Right cardiac atrium (tissue), 5 donors: ENCODE measurements around the gene SUGP1. TPM values are rescaled to one million over a fixed set of nuclear protein-coding genes. Genes with fewer than 3 reads are reported as not detected.

Experiments
- ATAC-seq, 2 donors: fragments of 200-7000 bp; cut with Tn5 transposase; one replicate each; pipeline versions ENCODE4 v1.8.0 to v1.9.1; 2020; ENCODE audit warnings: moderate library complexity in 2 of 2, mild to moderate bottlenecking in 1 of 2
- DNase-seq, 3 donors: peaks; one replicate each; pipeline ENCODE4 v3.0.0-alpha.2; 2020
- H3K27ac ChIP-seq: one replicate; pipeline ENCODE4 v1.5.1; 2013; ENCODE audit warnings: mild to moderate bottlenecking, low read length, control low read depth, moderate library complexity
- H3K27me3 ChIP-seq: one replicate; pipeline ENCODE4 v1.6.1; 2013; ENCODE audit not compliant: control insufficient read depth, insufficient read depth
- H3K4me1 ChIP-seq: one replicate; pipeline ENCODE4 v1.6.1; 2013; ENCODE audit warnings: low read length; ENCODE audit not compliant: control insufficient read depth, insufficient read depth
- H3K4me3 ChIP-seq: one replicate; pipeline ENCODE4 v1.5.1; 2013; ENCODE audit warnings: low read length, control low read depth
- H3K9me3 ChIP-seq: one replicate; pipeline ENCODE4 v1.6.1; 2013; ENCODE audit warnings: low read length; ENCODE audit not compliant: control insufficient read depth
- WGBS: extraction: QIAGEN DNeasy Blood & Tissue Kit; methylation state at CpG from one replicate; pipeline ENCODE4 v1.1.7; 2013; 5-methylcytosine and 5-hydroxymethylcytosine counted together
- intact Hi-C, 4 donors: fragments of 100-400 bp; cut with DNase I; formaldehyde crosslinking; loops; one replicate each; pipeline versions ENCODE4 v1.11.0 to v1.14.0; 2022 to 2023
- polyA plus RNA-seq: library from polyadenylated mRNA; stranded (reverse); fragments of 200-250 nt; gene quantifications from one replicate; pipeline ENCODE4 v1.2.3, GENCODE V29; 2013
- total RNA-seq, 4 donors: library from RNA; stranded (reverse); fragmentation: NEBNext Ultra II Directional; extraction: Animal tissue kit (Norgen Biotek cat#: 25700); gene quantifications; one replicate each; pipeline ENCODE4 v1.2.1, GENCODE V29; 2021
- donor health status: healthy with polysubstance abuse.
- donor health status: DM: no; HTN: yes; CAD: no.
- donor health status: DM: no; HTN: no; CAD: no.
- donor health status: DM: no; HTN: yes; CAD: no; lungs with severe emphysema.
- donor health status: DM: yes; HTN: yes; CAD: no.

The SUGP1 gene
- total and polyA plus RNA-seq, 5 donors, result 27.4 to 44.9 (median 41.2) TPM

DNA sequence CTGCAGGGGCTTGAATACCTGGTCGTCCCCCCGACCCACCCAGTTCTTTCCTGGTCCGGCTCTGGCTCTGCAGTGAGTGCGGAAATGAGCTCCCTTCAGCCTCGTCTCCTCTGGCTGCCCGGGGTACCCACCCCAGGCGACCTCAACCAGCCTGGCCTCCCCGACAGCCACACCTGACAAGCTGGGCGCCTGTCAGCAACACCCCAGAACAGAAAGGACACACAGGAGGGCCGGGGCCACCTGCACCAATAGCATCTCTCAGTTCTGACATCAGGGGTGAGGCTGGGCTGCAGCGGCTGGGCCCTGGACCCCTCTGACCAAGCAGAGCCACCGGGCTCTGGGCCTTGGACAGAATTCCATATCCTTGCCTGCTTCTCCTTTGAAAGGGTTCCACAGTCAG, 19.7 kb downstream of the SUGP1 start:
- WGBS, result 95% methylated on average over 12 of the region's 12 CpGs
- H3K27me3 ChIP-seq, result no peaks in the 10 kb centered on the region
- H3K4me1 ChIP-seq, result no peaks in the 10 kb centered on the region
- intact Hi-C loops, result no loop called here
- H3K9me3 ChIP-seq, result no peaks in the 10 kb centered on the region
- no peak overlapping the region for H3K4me3 ChIP-seq
- H3K27ac ChIP-seq, result no peak overlapping the region
- DNase-seq, result no peak
- ATAC-seq, result no peak

DNA sequence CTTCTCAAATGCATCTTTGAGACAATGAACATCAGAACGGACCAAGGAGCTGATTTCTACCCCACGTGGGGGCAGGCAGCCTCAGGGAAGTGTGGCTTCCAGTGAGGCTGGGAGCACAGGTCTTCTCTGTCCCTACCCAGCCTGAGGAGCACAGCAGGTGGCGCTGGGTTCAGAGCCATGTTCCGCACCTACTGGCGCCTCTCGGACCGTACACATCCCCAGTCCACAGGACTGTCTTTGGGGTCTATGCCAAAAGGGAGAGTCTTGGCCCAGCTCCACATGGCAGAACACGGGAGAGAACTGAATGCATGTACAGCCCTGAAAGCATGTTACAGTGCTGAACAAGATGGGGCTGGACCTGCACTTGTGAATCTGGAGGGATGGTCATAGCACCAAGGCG, 22.6 kb downstream of the SUGP1 start:
- ATAC-seq (no peak), DNase-seq (no peak)
- no peaks in the 10 kb centered on the region for H3K9me3 ChIP-seq
- no peak overlapping the region for H3K27ac ChIP-seq
- no peaks in the 10 kb centered on the region for H3K4me1 ChIP-seq
- intact Hi-C loops, result no loop called here
- H3K4me3 ChIP-seq, result no peak overlapping the region
- no peaks in the 10 kb centered on the region for H3K27me3 ChIP-seq
- 63% methylated on average over 9 of the region's 9 CpGs for WGBS

DNA sequence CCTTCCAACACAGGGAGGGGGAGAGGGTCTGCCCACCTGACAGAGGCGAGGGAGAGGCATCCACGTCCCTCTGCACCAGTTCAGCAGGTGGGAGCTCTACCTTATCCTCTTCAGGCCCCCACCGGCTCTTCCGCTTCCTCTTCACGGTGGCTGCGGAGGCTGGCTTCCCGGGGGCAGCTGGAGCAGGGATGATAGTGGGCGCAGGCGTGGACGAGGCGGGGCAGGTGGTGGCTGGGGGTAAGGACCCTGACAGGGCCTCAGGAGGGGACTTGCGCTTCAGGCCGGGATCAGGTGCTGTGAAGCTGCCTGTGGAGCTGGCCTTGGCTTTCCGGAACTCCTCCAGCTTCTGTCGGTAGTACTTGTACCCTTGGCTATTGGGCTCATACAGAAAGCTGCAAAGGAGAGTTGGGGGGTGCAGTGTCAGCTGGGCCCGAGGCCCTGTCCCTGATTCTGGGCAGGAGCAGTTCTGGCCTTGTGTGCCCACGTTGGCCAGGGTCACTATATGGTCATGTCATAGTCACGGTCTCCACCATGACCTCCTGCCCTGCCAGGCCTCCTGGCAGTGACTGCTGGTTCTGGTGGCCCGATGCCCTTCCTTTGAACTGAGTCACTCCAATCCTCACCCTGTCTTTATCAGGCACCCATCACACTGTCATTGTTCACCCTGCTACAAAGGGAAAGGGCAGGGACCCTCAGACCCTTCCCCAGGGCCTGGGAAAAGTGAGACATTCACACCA, 23.2 kb downstream of the SUGP1 start:
- 90% methylated on average over 19 of the region's 19 CpGs for WGBS
- no peak for ATAC-seq
- no peak overlapping the region for H3K4me3 ChIP-seq
- no peaks in the 10 kb centered on the region for H3K27me3 ChIP-seq
- no peaks in the 10 kb centered on the region for H3K9me3 ChIP-seq
- no peak overlapping the region for H3K27ac ChIP-seq
- intact Hi-C loops, result no loop called here
- H3K4me1 ChIP-seq, result no peaks in the 10 kb centered on the region
- no peak for DNase-seq

DNA sequence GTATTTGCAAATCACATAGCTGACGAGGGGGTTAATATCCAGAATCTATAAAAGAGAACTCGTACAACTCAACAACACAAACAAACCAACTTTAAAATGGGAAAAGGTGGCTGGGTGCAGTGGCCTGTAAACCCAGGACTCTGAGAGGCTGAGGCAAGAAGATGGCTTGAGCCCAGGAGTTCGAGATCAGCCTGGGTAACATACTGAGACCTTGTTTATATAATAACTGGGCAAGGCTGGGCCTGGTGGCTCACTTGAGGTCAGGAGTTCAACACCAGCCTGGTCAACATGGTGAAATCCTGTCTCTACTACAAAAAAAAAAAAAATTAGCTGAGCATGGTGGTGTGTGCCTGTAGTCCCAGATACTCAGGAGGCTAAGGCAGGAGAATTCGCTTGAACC, 25.4 kb downstream of the SUGP1 start:
- Histone ChIP-seq H3K4me1 (no peaks in the 10 kb centered on the region), H3K27me3 (no peaks in the 10 kb centered on the region), H3K27ac (no peak overlapping the region), H3K4me3 (no peak overlapping the region), H3K9me3 (no peaks in the 10 kb centered on the region)
- DNase-seq (no peak), ATAC-seq (no peak)
- WGBS, result 89% methylated on average over 4 of the region's 4 CpGs
- intact Hi-C loops, result no loop called here

DNA sequence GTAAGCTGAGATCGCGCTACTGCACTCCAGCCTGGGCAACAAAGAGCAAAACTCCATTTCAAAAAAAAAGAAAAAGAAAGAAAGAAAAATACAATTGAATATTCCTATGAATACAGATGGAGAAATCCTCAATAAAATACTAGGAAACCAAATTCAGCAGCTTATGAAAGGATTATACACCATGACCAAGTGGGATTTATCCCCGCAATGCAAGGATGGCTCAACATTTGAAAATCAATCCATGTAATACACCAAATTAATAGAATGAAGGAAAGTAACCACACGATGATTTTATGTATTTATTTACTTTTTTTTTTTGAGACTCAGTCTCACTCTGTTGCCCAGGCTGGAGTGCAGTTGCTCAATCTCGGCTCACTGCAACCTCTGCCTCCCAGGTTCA, 27.7 kb downstream of the SUGP1 start:
- no peak for ATAC-seq
- intact Hi-C loops, result no loop called here
- no peak overlapping the region for H3K27ac ChIP-seq
- no peaks in the 10 kb centered on the region for H3K9me3 ChIP-seq
- H3K27me3 ChIP-seq, result no peaks in the 10 kb centered on the region
- H3K4me3 ChIP-seq, result no peak overlapping the region
- no peaks in the 10 kb centered on the region for H3K4me1 ChIP-seq
- WGBS, result 98% methylated on average over 5 of the region's 5 CpGs
- DNase-seq, result no peak

DNA sequence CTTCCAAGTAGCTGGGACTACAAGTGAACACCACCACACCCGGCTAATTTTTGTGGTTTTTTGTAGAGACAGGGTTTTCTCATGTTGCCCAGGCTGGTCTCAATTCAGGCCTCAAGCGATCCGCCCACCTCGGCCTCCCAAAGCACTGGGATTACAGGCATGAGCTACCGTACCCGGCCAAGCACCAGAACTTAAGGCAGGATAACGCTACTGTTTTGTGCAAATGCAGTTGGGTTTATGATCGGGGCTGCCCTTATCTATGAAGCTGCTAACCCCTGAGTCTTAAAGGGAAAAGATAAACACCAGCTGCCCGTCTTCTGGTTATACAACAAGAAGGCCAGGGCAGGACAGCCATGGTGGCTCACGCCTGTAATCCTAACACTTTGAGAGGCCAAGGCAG, 34.6 kb downstream of the SUGP1 start:
- H3K4me1 ChIP-seq, result no peaks in the 10 kb centered on the region
- ATAC-seq (no peak), DNase-seq (peak in 1 of 3 donors; percentile 6)
- H3K27me3 ChIP-seq, result no peaks in the 10 kb centered on the region
- H3K27ac ChIP-seq, result no peak overlapping the region
- 92% methylated on average over 10 of the region's 10 CpGs for WGBS
- intact Hi-C loops, result no loop called here
- H3K9me3 ChIP-seq, result no peaks in the 10 kb centered on the region
- no peak overlapping the region for H3K4me3 ChIP-seq

DNA sequence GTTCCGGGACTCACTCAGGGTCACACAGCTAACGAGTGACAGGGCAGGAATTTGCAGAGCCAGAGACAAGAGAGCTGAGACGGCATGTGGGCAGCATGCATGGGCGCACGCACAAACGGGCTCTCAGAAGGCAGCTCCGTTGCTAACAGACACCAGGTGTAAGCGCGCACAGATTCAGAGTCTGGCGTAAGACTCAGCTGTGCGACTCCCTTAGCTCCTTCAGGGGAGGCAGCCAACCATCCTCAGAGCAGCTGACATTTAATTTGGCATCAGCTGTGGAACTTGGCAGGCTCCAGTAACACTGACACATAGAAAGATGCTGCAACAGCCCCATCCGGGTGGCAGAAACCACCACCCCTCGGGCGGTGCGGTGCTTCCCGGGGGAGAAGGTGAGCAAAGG, 39.7 kb downstream of the SUGP1 start:
- Histone ChIP-seq H3K9me3 (no peaks in the 10 kb centered on the region), H3K27ac (no peak overlapping the region), H3K27me3 (no peaks in the 10 kb centered on the region), H3K4me1 (no peaks in the 10 kb centered on the region), H3K4me3 (no peak overlapping the region)
- WGBS, result 86% methylated on average over 16 of the region's 16 CpGs
- no peak for ATAC-seq
- intact Hi-C loops, result no loop called here
- peak in 1 of 3 donors; percentile 38 for DNase-seq

DNA sequence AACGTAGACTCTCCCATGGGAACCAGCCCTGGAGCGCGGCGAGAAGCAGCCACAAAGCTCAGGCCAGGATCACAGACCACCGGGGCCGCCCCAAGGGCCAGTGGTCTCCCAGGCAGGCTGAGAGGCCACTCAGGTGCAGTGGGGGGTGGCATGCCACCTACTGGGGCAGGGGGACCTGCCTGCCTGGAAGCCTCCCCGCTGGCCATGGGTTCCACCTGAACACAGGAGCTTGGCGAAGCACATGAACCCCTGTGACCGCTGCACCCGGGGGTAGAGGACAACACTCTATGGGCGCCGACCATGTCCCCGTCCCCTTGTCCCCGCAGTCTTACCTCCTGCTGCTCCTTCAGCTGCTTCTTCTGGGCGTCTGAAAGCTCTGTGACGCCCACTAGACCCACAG, 40.5 kb downstream of the SUGP1 start:
- Histone ChIP-seq H3K27me3 (no peaks in the 10 kb centered on the region), H3K4me3 (no peak overlapping the region), H3K9me3 (no peaks in the 10 kb centered on the region), H3K27ac (no peak overlapping the region), H3K4me1 (no peaks in the 10 kb centered on the region)
- intact Hi-C loops, result no loop called here
- no peak for DNase-seq
- ATAC-seq, result no peak
- whole genome bisulfite sequencing, result 96% methylated on average over 16 of the region's 16 CpGs

DNA sequence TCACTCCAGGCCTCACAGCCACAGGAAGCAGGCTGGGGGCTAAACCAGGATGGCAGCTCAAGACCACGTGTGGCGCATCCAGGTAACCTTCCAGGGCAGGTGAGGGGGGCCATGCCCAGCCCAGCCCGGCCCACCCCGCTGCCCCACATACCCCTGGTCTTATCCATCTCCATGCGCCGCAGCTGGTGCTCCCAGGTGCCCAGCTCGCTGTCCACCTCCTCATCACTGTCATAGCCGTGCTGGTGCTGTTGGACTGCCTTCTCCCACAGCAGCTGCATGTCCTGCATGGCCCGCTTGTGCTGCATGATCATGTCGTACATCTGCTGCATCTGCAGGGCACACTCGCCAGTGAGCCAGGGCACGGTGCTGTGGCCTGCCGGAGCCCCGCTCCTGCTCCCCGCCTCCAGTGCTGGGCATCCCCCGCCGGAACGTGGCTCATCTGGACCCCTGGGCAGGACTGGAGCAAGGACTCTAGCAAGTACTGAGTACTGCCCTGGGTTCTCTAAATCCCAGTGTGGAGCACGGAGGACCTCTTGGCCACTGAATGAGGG, 41.2 kb downstream of the SUGP1 start:
- Histone ChIP-seq H3K27me3 (no peaks in the 10 kb centered on the region), H3K4me3 (no peak overlapping the region), H3K27ac (no peak overlapping the region), H3K9me3 (no peaks in the 10 kb centered on the region), H3K4me1 (no peaks in the 10 kb centered on the region)
- ATAC-seq (no peak), DNase-seq (peak in 1 of 3 donors; percentile 18)
- 95% methylated on average over 19 of the region's 19 CpGs for WGBS
- intact Hi-C loops, result no loop called here

DNA sequence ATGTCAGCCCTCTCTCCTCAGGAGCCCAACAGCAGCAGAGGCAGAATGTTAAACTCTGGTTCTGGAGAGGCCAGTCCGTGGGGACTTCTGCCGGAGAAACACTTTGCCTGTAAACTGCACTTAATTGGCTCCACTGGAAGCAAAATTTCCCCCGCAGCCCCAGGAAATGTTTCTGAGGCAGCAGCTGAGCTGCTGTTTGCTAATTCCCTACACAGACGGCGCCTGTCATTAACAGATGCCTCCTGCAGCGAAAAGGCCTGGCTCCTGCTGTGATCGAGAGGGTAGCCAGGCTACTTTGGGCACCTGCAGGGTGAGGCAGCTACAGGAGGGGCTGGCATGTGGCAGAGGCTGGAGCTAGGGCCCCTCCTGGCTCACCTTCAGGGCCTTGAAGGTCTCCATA, 42.0 kb downstream of the SUGP1 start:
- intact Hi-C loops, result no loop called here
- Histone ChIP-seq H3K4me3 (no peak overlapping the region), H3K27ac (no peak overlapping the region), H3K27me3 (no peaks in the 10 kb centered on the region), H3K4me1 (no peaks in the 10 kb centered on the region), H3K9me3 (no peaks in the 10 kb centered on the region)
- DNase-seq (no peak), ATAC-seq (no peak)
- 91% methylated on average over 7 of the region's 7 CpGs for WGBS

DNA sequence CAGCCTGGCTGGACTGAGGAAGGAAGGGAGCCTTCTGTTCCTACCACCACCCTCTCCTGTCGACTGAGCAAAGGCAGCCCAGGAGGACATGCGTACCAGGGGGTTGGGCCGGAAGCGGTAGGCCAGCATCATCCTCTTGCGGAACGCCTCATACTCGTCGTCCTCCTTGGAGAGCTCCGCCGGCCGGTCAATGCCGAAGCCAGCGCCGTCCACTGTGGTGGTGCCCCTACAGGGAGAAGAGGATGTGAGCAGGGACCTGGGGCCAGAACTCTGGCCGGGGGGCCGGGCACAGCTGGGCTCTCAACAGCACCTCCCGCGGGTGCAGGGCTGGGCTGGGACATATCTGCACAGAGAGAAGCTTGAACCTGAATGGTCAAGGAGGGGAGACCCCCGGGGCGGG, 43.5 kb downstream of the SUGP1 start:
- DNase-seq (no peak), ATAC-seq (no peak)
- intact Hi-C loops, result no loop called here
- WGBS, result 91% methylated on average over 20 of the region's 20 CpGs
- Histone ChIP-seq H3K27ac (no peak overlapping the region), H3K9me3 (no peaks in the 10 kb centered on the region), H3K4me1 (no peaks in the 10 kb centered on the region), H3K4me3 (no peak overlapping the region), H3K27me3 (no peaks in the 10 kb centered on the region)

DNA sequence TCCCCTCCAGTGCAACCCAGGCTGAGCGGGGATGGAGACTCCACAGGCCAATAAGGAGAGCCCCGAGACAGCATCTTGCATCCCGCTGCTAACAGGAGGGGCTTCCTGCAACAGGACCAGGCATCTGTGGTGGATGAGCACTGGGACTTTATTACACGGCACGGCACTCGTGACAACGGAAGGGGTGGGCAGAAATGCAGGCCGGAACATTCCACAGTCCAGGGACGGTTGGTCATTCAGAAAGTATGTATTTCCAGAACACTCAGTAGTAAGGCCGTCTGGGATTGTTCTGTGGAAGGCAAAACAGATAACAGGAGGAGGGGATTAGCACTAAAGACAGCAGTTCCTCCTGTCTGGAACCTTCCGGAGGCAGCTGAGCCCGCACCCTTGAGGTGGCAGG, 43.9 kb downstream of the SUGP1 start:
- DNase-seq (no peak), ATAC-seq (no peak)
- no peaks in the 10 kb centered on the region for H3K4me1 ChIP-seq
- no peak overlapping the region for H3K4me3 ChIP-seq
- no peaks in the 10 kb centered on the region for H3K27me3 ChIP-seq
- H3K9me3 ChIP-seq, result no peaks in the 10 kb centered on the region
- no peak overlapping the region for H3K27ac ChIP-seq
- intact Hi-C loops, result no loop called here
- WGBS, result 76% methylated on average over 12 of the region's 12 CpGs
